GM10847 (cell line): Measurements from ENCODE around the gene ERI3.

ENCODE experiments used
- POLR2A ChIP-seq: IDR thresholded peaks from 2 replicates; pipeline ENCODE4 v1.6.1; 2011; ENCODE audit not compliant: insufficient read length; ENCODE audit errors: extremely low read depth

The ERI3 gene

GRCh38 chr1:44359234-44359935, 4.3 kb upstream of the ERI3 start:
- no peak for TF ChIP-seq POLR2A

GRCh38 chr1:44357710-44358109, 2.7 kb upstream of the ERI3 start:
- no peak for TF ChIP-seq POLR2A

GRCh38 chr1:44355582-44356305, 687 bp upstream of the ERI3 start:
- no peak for TF ChIP-seq POLR2A

- TF ChIP-seq POLR2A, result no peak
Observed at GRCh38 chr1:44354268-44354839, 703 bp downstream of the ERI3 start.

- TF ChIP-seq POLR2A, result no peak
Observed at GRCh38 chr1:44353604-44354003, 1.5 kb downstream of the ERI3 start.

GRCh38 chr1:44351289-44351688, 3.8 kb downstream of the ERI3 start:
- no peak for TF ChIP-seq POLR2A

GRCh38 chr1:44348061-44348485, 7.0 kb downstream of the ERI3 start:
- TF ChIP-seq POLR2A, result no peak

GRCh38 chr1:44347280-44347679, 7.8 kb downstream of the ERI3 start:
- TF ChIP-seq POLR2A, result no peak

- TF ChIP-seq POLR2A, result no peak
Observed at GRCh38 chr1:44346878-44347277, 8.2 kb downstream of the ERI3 start.

GRCh38 chr1:44346184-44346583, 8.9 kb downstream of the ERI3 start:
- no peak for TF ChIP-seq POLR2A

GRCh38 chr1:44345187-44345775, 9.8 kb downstream of the ERI3 start:
- TF ChIP-seq POLR2A, result no peak

GRCh38 chr1:44339731-44340130, 15.3 kb downstream of the ERI3 start:
- TF ChIP-seq POLR2A, result no peak

- TF ChIP-seq POLR2A, result no peak
Observed at GRCh38 chr1:44338136-44338535, 16.9 kb downstream of the ERI3 start.

GRCh38 chr1:44336668-44337067, 18.4 kb downstream of the ERI3 start:
- TF ChIP-seq POLR2A, result no peak

- TF ChIP-seq POLR2A, result no peak
Observed at GRCh38 chr1:44334968-44335367, 20.1 kb downstream of the ERI3 start.

- TF ChIP-seq POLR2A, result no peak
Observed at GRCh38 chr1:44333376-44333775, 21.7 kb downstream of the ERI3 start.
